HG02763 (cell line): ENCODE measurements around the gene SLC35F2.

Source experiments
- ATAC-seq: cut with Tn5 transposase; IDR thresholded peaks from one replicate; pipeline ENCODE4 v1.9.1; 2021; ENCODE audit warnings: mild to moderate bottlenecking, moderate library complexity; ENCODE audit not compliant: unreplicated experiment

Gene SLC35F2

DNA sequence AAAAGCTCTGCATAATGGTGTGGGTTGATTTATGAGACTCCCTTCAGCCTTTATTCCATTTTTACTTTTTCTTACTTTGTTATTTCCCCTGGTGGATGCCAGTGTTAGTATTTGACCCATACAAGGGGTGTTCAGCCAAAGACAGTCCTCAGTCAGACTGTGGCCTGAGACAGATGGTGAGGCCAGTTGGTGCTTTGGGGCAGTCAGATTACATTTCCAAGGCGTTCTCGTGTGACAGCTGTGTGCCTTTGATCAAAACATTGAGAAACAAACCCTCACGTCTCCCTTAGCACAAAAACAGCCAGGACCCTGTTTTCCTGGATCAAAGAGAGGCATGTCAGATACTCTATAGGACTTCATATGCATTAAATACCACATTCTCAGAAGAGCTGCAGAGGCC is 115.4 kb downstream of the SLC35F2 start:
- ATAC-seq = no peak

DNA sequence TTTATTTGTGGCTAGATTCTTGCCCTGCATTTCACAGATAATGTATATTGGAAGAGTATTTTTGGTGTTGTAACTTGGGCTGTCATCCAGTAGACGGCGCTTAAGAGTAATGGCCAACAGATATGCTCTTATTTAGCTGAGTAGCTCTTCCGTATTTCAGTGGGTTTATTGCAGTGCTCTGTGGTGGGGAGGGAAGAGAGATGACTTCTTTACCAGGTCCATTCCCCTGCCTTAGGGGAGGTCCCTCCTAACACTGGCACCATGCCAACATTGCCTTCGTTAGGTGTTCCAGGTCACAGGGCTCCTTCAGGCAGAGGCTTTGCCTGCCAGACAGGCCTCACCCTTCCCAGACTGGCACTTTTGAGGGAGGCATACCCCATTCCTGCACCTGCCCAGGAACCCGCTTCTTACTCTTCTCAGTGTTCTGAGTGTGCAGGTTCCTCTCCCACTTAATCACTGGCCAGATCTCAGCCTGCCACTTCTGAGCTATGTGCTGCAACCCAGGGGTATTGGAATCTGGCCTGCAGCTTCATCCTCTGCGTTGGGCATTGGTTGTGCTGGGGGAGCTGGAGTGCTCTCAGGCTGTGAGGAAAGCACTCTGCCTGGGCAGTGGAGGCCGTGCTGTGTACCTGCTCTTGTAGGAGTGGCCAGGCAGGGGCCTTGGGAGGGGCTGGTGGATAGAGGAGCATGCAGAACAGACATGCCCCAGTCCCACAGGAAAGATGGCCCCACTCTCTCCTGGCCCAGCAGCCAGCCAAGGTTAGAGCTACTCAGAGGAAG is 117.4 kb downstream of the SLC35F2 start:
- peak; percentile 82 for ATAC-seq
